KMS-11 (cell line): Measurements from ENCODE around the gene UNC5B.

Experiments used
- H2AFZ ChIP-seq: fragments of 200-600 bp; sonication (generic); 2 replicates; pipeline ENCODE4 v1.6.1; 2016; ENCODE audit warnings: antibody characterized with exemption, mixed run types, low read depth
- H3K27ac ChIP-seq: fragments of 200-600 bp; sonication (generic); 2 replicates; pipeline ENCODE4 v1.6.1; 2016; ENCODE audit warnings: mild to moderate bottlenecking, mixed run types
- H3K27me3 ChIP-seq: fragments of 200-600 bp; sonication (generic); 2 replicates; pipeline ENCODE4 v1.6.1; 2017; ENCODE audit warnings: mild to moderate bottlenecking, low read depth, mixed run types, moderate library complexity; ENCODE audit not compliant: insufficient read depth
- H3K36me3 ChIP-seq: fragments of 200-600 bp; sonication (generic); 2 replicates; pipeline ENCODE4 v1.6.1; 2017; ENCODE audit warnings: mild to moderate bottlenecking, mixed run types; ENCODE audit not compliant: insufficient read depth
- H3K4me1 ChIP-seq: fragments of 200-600 bp; sonication (generic); 2 replicates; pipeline ENCODE4 v1.6.1; 2016; ENCODE audit warnings: mild to moderate bottlenecking, low read depth, mixed run types; ENCODE audit not compliant: poor library complexity, severe bottlenecking
- H3K4me2 ChIP-seq: fragments of 200-600 bp; sonication (generic); 2 replicates; pipeline ENCODE4 v1.7.0; 2016; ENCODE audit warnings: mild to moderate bottlenecking, mixed run types
- H3K4me3 ChIP-seq: fragments of 200-600 bp; sonication (generic); IDR thresholded peaks from 2 replicates; pipeline ENCODE4 v1.6.1; 2017; ENCODE audit warnings: low read depth, low read length, mixed read lengths; ENCODE audit not compliant: insufficient read depth
- H3K79me2 ChIP-seq: fragments of 200-600 bp; sonication (generic); 2 replicates; pipeline ENCODE4 v1.6.1; 2016; ENCODE audit warnings: low read depth, mixed run types; ENCODE audit not compliant: insufficient read depth
- H3K9ac ChIP-seq: fragments of 200-600 bp; sonication (generic); 2 replicates; pipeline ENCODE4 v1.6.1; 2016; ENCODE audit warnings: mild to moderate bottlenecking, mixed run types
- H4K20me1 ChIP-seq: fragments of 200-600 bp; sonication (generic); 2 replicates; pipeline ENCODE4 v1.6.1; 2016; ENCODE audit warnings: mild to moderate bottlenecking, mixed run types; ENCODE audit not compliant: insufficient read depth
- TF ChIP-seq, protein P1 (sequence below): fragments of 200-600 bp; sonication (generic); conservative IDR thresholded peaks from 2 replicates; pipeline ENCODE4 v1.6.1; 2017; ENCODE audit warnings: low read depth, mild to moderate bottlenecking, antibody characterized with exemption, low read length, moderate library complexity, mixed read lengths

UNC5B gene

GRCh38 chr10:71339796-71340589 is 127.6 kb downstream of the UNC5B start:
- Histone ChIP-seq H3K27ac (no peak overlapping the region), H4K20me1 (no peaks in the 10 kb centered on the region), H3K4me2 (no peak overlapping the region), H3K36me3 (no peaks in the 10 kb centered on the region), H2AFZ (no peak overlapping the region), H3K27me3 (no peaks in the 10 kb centered on the region), H3K9ac (no peak overlapping the region), H3K4me3 (no peak overlapping the region), H3K4me1 (no peaks in the 10 kb centered on the region), H3K79me2 (no peaks in the 10 kb centered on the region)
- TF ChIP-seq, protein P1, sequence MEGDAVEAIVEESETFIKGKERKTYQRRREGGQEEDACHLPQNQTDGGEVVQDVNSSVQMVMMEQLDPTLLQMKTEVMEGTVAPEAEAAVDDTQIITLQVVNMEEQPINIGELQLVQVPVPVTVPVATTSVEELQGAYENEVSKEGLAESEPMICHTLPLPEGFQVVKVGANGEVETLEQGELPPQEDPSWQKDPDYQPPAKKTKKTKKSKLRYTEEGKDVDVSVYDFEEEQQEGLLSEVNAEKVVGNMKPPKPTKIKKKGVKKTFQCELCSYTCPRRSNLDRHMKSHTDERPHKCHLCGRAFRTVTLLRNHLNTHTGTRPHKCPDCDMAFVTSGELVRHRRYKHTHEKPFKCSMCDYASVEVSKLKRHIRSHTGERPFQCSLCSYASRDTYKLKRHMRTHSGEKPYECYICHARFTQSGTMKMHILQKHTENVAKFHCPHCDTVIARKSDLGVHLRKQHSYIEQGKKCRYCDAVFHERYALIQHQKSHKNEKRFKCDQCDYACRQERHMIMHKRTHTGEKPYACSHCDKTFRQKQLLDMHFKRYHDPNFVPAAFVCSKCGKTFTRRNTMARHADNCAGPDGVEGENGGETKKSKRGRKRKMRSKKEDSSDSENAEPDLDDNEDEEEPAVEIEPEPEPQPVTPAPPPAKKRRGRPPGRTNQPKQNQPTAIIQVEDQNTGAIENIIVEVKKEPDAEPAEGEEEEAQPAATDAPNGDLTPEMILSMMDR = no peak

DNA sequence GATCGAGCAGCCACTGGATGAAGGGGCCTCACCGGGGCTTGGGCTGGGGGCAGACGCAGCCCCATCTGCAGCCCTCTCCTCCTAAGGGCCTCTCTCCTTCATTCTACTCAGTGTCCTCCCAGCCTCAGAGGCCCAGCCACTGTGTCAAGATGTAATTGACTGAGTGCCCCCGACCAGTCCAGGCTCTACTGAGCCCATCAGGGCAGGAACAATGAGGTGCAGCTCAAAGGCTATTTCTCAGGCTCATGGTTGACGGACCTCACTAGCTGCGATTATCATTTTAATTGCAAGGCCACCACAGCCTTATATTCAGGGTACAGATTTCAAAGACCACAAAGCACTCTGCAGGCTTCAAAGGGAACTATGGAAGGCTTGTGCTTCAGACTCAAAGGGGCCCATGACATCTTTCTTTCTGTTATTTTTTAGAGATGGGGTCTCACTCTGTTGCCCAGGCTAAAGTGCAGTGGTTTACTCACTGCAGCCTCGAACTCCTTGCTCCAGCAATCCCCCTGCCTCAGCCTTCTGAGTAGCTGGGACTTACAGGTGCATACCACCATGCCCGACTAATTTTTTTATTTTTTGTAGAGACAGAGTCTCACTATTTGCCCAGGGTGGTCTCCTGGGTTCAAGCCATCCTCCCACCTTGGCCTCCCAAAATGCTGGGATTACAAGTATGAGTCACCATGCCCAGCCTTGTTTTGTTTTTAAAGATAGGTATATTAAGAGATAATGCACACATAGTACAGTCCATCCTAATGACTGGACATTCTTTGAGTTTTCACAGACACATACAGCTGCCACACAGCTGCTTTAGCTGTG is 130.4 kb downstream of the UNC5B start:
- Histone ChIP-seq H3K27me3 (no peaks in the 10 kb centered on the region), H3K36me3 (no peaks in the 10 kb centered on the region), H2AFZ (no peak overlapping the region), H4K20me1 (no peaks in the 10 kb centered on the region), H3K27ac (no peak overlapping the region), H3K9ac (no peak overlapping the region), H3K4me1 (no peaks in the 10 kb centered on the region), H3K4me2 (no peak overlapping the region), H3K4me3 (no peak overlapping the region), H3K79me2 (no peaks in the 10 kb centered on the region)
- TF ChIP-seq, protein P1 = no peak

- Histone ChIP-seq H3K79me2 (no peaks in the 10 kb centered on the region), H3K9ac (no peak overlapping the region), H2AFZ (no peak overlapping the region), H3K4me1 (no peaks in the 10 kb centered on the region), H3K27ac (no peak overlapping the region), H4K20me1 (no peaks in the 10 kb centered on the region), H3K4me3 (no peak overlapping the region), H3K36me3 (no peaks in the 10 kb centered on the region), H3K27me3 (no peaks in the 10 kb centered on the region), H3K4me2 (no peak overlapping the region)
- TF ChIP-seq, protein P1 = no peak
These were observed 131.0 kb downstream of the UNC5B start for GRCh38 chr10:71343392-71343773.

DNA sequence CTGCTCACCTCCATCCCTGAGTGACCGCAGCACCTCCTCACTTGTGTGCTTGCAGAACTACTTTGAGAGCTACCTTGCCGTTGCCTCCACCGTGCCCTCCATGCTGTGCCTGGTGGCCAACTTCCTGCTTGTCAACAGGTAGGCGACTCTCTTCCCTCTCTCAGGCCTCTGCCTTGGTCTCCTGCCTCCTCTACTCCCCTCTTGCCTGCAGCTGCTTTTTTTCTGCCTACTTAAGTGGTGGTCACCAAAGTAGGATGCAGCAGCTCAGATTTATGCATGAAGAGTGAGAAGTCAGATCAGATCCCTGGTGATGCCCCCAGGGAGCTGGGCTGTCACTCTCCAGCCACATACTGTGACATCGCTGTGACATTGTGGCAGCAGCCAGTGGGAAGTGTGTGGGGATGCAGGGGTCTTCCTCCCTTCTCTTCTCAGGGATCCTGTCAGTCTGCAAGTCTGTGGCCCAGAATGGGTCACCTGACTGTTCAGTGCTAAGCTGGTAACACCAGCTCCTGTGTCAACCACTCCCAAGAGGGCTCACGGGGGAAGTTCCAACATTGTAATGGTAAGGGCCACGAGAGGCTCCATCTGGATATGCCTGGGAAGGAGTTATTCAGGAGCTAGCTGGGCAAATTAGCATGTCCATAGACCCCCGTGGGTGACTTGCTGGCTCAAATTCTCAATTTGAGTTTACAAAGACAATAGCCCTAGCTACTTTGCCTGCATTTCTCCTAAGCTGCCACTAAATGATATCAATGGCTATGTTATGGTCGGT is 132.0 kb downstream of the UNC5B start:
- no peaks in the 10 kb centered on the region for H3K4me1 ChIP-seq
- H3K9ac ChIP-seq = no peak overlapping the region
- no peaks in the 10 kb centered on the region for H3K79me2 ChIP-seq
- H3K36me3 ChIP-seq = no peaks in the 10 kb centered on the region
- H3K4me3 ChIP-seq = no peak overlapping the region
- H4K20me1 ChIP-seq = no peaks in the 10 kb centered on the region
- H3K27me3 ChIP-seq = no peaks in the 10 kb centered on the region
- TF ChIP-seq, protein P1 = no peak
- H2AFZ ChIP-seq = no peak overlapping the region
- H3K27ac ChIP-seq = no peak overlapping the region
- H3K4me2 ChIP-seq = no peak overlapping the region
